GM12891 (cell line): ENCODE measurements around the gene WNK1.
"Not testable (repeated sequence)": the region's sequence is repeated elsewhere in the genome, so short reads cannot be mapped to it uniquely, and the experiment has no call there.

Experiments used
- DNase-seq: peaks from one replicate; pipeline ENCODE4 v3.0.0; 2011; ENCODE audit warnings: low spot score; ENCODE audit not compliant: insufficient read length
- FAIRE-seq: peaks from 2 replicates; lab custom pipeline; 2011; peaks lifted over from hg19 to GRCh38; lab: Jason Lieb, UNC
- PAX5 ChIP-seq: IDR thresholded peaks from 2 replicates; pipeline ENCODE4 v1.6.1; 2011; ENCODE audit warnings: low read length, moderate library complexity, mild to moderate bottlenecking; ENCODE audit not compliant: insufficient read depth, severe bottlenecking
- POLR2A ChIP-seq: IDR thresholded peaks from 2 replicates; pipeline ENCODE4 v1.6.1; 2011; ENCODE audit warnings: low read depth, low read length, control low read depth
- POLR2AphosphoS5 ChIP-seq: IDR thresholded peaks from 2 replicates; pipeline ENCODE4 v1.6.1; 2011; ENCODE audit warnings: low read depth, low read length, control low read depth
- POU2F2 ChIP-seq: IDR thresholded peaks from 2 replicates; pipeline ENCODE4 v1.6.1; 2011; ENCODE audit warnings: low read depth, mild to moderate bottlenecking, control low read depth, low read length, moderate library complexity
- SPI1 ChIP-seq: IDR thresholded peaks from 2 replicates; pipeline ENCODE4 v1.6.1; 2011; ENCODE audit warnings: low read depth, low read length, control low read depth
- TAF1 ChIP-seq: IDR thresholded peaks from 2 replicates; pipeline ENCODE4 v1.6.1; 2011; ENCODE audit warnings: low read depth, low read length, control low read depth

WNK1 gene

DNA sequence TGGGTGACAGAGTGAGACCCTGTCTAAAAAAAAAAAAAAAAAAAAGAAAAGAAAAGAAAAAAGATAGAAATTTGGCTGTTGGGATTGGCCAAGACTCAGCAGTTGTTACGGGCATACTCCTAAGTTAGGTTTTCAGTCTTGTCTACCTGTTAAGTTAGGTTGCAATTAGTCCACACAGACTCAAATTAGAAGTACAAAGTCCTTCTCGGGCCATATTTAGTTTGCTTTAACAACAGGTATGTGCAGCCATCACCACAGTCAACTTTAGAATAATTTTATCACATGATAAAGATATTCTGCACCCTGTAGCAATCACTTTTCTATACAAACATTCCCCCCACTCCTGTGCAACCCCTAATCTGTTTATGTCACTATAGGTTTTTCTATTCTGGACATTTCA, 85.2 kb downstream of the WNK1 start:
- no peak for DNase-seq
- no peak for FAIRE-seq
- TF ChIP-seq POLR2A (no peak), POU2F2 (no peak), POLR2AphosphoS5 (no peak), SPI1 (no peak), TAF1 (no peak), PAX5 (no peak)

GRCh38 chr12:843609-844008, 91.2 kb downstream of the WNK1 start:
- no peak for TF ChIP-seq POLR2A
- TF ChIP-seq POU2F2, result no peak
- TF ChIP-seq TAF1, result no peak
- TF ChIP-seq POLR2AphosphoS5, result no peak
- no peak for TF ChIP-seq SPI1
- no peak for TF ChIP-seq PAX5
- DNase-seq (no peak), FAIRE-seq (no peak)

DNA sequence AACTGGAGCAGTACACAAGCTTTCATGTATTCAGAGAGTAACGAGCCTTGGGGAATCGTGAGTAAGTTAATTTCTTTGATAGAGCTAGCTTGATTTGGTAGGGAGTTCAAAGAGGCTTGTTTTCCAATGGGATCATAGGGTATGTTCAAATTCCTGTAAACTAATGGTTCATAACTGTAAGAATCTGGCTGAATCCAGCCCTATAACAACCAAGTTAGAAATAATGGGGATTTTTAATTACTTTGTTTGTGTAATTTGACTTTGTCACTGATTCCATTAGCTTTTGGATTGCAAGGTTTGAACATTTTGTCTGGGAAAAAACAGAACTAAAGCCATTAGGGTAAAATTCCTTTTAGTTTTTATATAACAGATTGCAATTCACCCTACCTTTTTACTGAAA, 94.0 kb downstream of the WNK1 start:
- TF ChIP-seq TAF1 (no peak), POLR2AphosphoS5 (no peak), POU2F2 (no peak), POLR2A (no peak), SPI1 (no peak), PAX5 (no peak)
- DNase-seq (no peak), FAIRE-seq (no peak)

DNA sequence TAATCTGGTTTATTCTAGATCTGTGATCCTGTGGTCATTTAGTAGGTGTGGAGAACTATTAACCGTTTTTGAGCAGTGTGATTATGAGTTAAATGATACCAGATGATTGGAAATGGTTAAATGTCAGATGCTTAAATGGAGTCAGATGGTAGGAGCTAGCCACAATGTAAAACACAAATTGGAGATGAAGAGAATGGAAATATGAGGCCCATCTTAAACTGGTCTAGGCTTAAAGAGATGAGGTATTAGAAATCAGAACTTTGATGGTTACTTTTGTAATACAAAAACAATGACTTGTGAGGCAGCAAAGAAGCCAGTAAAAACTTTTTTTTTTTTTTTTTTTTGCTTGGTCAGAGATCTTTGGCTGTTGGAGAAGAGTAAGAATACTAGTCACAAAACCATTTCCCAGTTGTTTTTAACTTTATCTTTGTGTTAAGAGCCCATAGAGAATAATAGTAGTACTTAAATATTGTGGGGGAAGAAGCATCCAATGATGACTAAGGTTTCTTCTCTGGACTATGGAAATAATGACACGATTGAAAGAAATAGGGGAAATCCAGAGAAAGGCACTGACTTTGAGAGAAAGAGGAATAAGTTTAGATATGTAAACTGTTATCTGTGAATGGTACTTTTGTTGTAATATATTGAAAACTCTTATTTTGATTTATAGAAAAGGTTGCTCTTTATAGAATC, 95.9 kb downstream of the WNK1 start:
- DNase-seq, result no peak
- no peak for TF ChIP-seq POLR2AphosphoS5
- no peak for TF ChIP-seq SPI1
- no peak for TF ChIP-seq POU2F2
- no peak for TF ChIP-seq PAX5
- TF ChIP-seq TAF1, result no peak
- TF ChIP-seq POLR2A, result no peak
- FAIRE-seq, result no peak

DNA sequence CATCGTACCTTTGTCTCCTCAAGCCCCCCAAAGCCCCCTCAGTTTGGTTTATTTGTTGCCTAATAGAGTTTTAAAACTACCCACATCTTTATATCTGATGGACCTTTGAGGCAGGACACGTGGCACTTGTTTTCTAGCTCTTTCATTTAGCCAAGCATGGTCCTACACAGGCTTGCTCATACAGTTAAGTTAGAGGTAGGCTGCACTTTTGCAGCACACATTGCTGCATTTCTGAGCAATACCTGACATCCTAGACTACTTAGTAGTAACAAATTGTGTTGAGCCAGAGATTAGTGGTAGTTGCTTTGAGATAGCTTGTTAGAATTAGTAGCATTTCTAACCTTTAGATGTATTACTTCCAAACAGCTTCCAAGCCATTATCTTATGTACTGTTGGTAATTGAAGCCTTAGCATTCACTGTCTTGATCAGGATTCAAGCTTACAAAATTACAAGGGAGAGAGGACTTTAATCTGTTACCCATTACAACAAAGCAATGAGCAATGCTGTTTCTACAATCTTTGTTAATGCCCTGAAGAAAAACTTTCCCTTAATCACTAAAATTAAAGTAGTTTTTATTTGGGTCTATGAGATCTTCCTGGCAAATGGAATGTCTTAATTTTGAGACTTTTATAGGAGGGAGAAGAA, 96.6 kb downstream of the WNK1 start:
- no peak for DNase-seq
- peak; percentile 72 for FAIRE-seq
- TF ChIP-seq POLR2A (no peak), POLR2AphosphoS5 (no peak), TAF1 (no peak), SPI1 (no peak), PAX5 (no peak), POU2F2 (no peak)

DNA sequence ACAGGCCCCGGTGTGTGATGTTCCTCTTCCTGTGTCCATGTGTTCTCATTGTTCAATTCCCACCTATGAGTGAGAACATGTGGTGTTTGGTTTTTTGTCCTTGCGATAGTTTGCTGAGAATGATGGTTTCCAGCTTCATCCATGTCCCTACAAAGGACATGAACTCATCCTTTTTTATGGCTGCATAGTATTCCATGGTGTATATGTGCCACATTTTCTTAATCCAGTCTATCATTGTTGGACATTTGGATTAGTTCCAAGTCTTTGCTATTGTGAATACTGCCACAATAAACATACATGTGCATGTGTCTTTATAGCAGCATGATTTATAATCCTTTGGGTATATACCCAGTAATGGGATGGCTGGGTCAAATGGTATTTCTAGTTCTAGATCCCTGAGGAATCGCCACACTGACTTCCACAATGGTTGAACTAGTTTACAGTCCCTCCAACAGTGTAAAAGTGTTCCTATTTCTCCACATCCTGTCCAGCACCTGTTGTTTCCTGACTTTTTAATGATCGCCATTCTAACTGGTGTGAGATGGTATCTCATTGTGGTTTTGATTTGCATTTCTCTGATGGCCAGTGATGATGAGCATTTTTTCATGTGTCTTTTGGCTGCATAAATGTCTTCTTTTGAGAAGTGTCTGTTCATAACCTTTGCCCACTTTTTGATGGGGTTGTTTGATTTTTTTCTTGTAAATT, 97.5 kb downstream of the WNK1 start:
- FAIRE-seq, DNase-seq: not testable (repeated sequence)

DNA sequence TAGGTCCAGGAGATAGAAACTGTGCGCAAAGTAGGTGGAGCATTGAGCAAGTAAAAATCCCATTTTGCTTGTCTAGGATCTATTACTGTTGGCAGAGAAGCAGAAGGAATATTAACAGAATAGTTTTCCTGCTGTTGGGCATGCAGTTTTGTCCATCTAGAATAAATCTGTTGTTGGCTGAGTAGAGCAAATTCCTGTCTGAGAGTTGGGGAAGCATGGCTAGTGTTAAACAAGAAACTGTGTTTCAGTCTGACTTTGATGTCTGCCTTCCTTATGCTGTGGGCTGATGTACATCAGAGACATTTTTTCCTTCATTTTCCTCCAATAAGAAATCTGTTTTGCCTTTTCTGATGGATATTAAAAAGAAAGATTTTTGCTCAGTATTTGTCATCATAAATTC, 99.0 kb downstream of the WNK1 start:
- FAIRE-seq (no peak), DNase-seq (no peak)
- TF ChIP-seq PAX5 (no peak), POLR2AphosphoS5 (no peak), POU2F2 (no peak), SPI1 (no peak), TAF1 (no peak), POLR2A (no peak)

GRCh38 chr12:851913-852312, 99.5 kb downstream of the WNK1 start:
- TF ChIP-seq POLR2A, result no peak
- no peak for TF ChIP-seq POU2F2
- FAIRE-seq (no peak), DNase-seq (no peak)

GRCh38 chr12:852864-853263, 100.5 kb downstream of the WNK1 start:
- TF ChIP-seq POLR2AphosphoS5, result no peak
- no peak for TF ChIP-seq POLR2A
- no peak for TF ChIP-seq TAF1
- TF ChIP-seq PAX5, result no peak
- TF ChIP-seq POU2F2, result no peak
- no peak for DNase-seq
- no peak for FAIRE-seq
